Measurements from ENCODE around the gene AKAP17A.

DNA sequence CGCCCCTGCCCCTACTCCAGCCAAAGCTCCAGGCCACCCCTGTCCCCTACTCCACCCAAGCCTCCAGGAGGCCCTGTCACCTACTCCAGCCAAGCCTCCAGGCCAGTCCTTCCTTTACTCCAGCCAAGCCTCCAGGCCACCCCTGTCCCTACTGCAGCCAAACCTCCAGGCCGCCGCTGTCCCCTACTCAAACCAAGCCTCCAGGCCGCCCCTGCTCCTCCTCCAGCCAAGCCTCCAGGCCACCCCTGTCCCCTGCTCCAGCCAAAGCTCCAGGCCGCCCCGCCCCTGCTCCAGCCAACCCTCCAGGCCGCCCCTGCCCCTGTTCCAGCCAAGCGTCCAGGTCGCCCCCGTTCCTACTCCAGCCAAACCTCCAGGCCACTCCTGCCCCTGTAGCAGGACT is 18.4 kb downstream of the AKAP17A start:
- no peak for TF ChIP-seq POLR2AphosphoS5 (IDR thresholded peaks at IDR 0.05; ENCODE audit: insufficient read depth in 1 of 2, low read depth in 1 of 2)
- no peak for TF ChIP-seq POLR2A (IDR thresholded peaks at IDR 0.05)

Measured in vagina (tissue), 2 donors.